Measurements from ENCODE around the gene MARK2.

The MARK2 gene

DNA sequence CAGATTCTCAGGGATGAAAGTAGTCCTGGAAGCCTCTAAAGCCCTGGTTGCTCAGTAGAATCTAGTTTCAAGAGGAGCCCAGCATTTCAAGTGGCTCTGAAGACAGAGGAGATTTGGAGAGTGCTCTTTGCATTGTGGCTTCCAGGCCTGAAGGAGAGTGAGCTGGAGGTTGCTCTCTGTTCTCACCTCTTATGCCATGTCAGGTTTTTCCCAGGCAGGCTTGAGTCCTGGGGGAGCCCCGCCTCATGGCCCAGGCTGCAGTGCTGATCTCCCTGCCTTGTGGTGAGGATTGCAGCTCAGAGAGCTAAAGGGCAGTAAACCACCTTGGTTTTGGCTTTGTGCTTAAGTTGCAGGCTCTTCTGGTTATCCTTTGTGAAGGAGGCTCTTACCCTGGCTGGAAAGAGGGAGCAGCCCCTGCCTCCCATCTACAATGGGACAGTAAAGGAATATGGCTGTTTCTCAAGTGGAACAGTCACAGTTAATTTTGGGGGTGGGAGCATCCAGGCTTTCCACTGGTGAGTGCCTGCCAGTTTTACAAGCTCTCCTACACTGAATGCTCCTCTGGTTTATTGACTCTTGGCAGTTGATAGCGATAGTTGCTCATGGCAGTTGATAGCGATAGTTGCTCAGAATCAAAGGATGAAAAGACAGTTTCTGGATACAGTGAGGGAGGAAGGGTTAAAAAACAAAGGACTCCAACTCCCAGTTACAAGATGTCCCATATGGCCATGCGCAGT, 45.5 kb downstream of the MARK2 start:
- no peak for DNase-seq

DNA sequence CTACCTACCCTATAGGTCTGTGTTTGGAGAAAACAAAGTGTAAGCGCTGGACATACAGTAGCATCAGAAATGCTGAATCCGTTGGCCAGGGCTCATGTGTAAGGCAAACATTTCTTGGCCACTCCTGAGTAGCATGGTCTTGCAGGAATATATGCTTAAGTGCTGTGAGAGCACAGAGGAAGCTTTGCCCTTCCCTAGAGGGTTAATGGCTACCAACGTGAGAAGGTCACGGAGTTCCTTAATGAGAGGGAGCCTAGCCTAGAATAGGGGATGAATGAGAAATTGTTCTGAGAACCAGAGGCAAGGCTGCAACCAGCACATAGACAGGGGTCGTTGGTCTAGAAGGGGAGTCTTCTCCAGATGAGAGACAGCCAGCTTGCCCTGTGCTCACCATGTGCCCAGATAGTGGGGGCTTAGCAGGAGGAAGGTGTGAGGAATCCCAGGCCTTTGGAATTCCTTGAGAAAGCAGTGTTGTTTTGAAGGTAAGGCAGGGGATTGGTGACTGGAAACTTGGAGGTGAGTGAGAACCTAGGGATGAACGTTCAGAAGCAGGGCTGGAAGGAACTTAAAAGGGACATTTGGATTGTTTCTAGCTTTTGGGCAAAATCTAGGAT, 48.6 kb downstream of the MARK2 start:
- DNase-seq = no peak

DNA sequence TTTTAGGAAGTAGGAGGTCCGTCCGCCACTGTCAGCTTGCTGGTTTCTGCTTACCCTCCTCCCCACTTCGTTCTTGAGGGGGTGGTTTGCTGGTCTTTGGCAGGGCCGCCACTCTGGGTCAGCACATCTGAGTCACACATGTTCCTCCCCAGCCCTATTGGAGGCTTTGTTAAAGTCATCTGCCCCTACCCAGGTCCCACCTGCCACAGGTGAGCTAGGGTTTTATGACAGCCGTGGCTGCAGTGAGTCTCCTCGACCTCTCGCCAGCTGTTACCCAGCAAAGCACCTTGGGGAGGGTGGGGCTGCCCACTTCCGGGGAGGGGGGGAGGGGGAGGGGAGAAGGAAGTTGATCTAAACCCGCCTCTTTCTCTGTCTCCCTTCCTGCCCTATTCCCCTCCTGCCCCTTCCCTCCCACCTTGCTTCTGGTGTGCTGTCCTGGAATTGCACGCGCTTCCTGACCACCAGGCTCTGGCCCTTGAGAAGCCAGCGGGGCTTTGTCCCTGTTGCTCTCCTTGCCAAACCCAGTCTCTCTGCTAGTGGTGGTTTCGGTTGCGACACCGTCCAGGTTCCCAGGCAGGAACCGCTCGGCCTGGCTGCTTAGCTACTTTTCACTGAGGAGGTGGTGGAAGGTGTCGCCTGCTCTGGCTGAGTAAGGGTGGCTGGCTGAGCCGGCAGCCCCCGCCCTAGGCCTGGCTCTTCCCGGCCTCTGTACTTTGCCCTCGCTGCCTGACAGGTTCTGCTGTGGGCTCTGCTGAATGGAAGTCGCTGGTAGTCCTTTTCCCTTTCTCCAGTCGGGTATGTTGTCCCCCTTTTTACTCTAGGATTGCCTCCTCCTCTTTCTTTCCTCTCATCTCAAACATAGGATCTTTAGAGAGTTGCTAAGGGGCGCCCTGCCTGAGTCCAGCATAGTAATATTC, 49.5 kb downstream of the MARK2 start:
- DNase-seq = peak; percentile 55 to 85 (median 66)

DNA sequence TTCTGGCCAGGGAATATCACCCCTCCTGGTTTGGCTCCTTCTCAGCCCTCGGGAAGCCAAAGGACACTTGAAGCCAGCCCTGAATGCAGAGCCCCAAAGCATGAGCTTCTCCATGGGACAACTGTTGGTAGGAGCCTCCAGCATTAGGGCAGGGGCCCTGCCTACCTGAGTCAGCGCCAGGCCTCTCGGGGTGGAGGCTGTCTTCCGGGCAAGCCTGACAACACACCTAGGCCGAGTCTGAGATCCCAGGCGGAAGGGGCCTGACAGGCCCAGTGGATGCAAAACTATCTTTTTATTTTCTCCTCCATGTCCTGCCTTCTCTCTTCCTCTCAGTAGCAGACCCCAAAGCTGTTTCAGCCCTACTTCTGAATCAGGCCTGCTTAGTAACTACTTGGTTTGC, 50.4 kb downstream of the MARK2 start:
- DNase-seq = no peak

DNA sequence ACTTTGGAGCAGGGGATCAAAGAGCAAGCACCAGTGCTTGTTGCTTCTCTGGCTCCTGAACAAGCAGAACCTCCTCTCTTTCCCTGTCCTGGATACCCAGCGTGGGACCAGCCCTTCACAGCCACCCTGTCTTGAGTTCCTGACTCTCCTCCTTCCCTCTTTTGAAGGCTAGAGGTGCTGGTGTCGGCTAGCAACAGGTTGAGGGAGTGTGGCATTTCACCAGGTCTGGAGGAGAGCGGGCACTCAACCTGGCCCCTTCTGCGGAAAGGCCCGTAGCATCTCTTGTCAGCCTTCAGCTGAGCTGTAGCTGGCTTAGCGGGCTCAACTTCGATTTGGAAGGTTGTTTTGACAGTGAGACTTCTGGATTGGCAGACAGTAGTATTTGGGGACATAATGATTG, 51.5 kb downstream of the MARK2 start:
- DNase-seq = no peak

DNA sequence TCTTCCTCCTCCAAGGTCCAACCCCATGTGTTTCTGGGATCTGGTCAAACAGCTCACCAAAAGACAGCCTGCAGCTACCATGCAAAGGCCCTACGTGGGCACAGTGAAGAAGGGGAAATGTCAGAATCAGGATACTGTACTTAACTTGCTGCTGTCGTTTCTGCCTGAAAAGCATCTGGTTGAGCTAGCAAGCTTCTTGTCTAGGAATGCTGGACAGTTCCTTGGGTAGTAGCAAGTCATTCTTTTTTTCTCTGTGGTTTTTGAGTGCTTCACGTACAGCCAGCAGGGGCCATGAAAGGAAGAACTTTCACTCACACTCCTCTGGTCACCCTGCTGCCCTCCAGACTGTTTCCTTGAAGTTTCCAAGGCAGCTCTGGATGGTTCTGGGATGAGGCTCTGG, 53.3 kb downstream of the MARK2 start:
- DNase-seq = peak in 1 of 5 donors; percentile 18

DNA sequence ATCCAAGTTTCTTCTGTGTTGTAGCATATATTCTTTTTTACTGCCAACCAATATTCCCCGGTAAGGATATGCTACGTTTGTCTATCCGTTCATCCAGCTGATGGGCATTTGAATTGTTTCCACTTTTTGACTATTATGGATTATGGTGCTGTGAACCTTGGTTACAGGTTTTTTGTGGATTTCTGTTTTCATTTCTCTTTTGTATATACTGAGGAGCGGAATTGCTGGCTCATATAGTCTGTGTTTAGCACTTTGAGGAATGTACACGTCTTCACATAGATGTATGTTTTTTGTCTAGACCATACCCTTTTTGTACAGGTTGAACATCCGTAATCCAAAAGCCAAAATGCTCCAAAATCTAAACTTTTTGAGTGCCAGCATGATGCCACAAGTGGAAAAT, 54.4 kb downstream of the MARK2 start:
- DNase-seq = no peak

DNA sequence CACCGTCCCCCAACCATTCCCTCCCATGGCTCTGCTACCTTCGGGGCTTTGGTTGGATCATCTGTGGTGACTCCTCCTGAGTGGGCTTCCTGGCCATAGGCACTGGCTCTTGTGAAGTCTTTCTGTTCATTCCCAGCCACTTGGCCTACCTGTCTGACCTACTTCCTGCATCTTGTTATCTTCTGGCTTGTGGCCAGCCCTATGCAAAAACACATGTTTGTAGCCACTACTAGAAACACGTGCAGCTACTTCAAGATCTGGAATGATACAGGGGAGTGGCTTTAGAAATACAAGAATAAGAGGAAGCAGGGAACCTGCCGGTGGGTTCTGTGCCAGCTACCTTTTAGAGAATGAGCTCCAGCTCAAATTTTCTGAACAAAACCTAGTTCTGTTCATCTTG, 57.2 kb downstream of the MARK2 start:
- no peak for DNase-seq

DNA sequence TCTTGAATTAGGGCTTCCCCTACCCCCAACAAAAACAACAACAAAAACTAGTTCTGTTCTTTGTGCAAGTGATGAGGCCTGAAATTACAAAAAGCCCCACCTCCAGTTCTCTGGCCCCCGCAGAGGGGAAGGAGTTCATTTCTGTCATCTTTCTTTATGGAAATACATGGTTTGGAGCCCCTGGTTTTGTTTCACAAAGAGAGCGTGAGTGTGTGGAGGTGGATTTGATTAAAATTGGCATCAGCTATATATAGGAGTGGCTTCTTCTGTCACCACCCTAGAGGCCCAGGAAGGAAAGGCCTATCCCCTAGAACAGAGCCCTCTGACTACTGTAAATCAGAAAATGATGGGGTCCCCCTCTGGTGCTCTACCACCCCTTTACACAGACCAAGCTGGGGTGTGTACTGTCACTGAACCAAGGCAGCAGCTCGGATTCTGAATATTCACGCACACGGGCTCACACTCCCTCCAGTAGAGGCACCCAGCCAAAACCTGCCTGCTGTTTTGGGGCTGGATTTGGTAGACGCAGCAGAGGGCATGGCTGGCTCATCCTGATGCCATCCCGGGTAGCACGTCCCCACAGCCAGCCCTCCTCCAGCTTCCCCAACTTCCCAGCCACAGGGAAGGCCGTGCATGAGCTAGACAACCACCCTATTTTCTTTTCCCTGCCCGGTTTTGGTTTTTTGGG, 58.7 kb downstream of the MARK2 start:
- no peak for DNase-seq

DNA sequence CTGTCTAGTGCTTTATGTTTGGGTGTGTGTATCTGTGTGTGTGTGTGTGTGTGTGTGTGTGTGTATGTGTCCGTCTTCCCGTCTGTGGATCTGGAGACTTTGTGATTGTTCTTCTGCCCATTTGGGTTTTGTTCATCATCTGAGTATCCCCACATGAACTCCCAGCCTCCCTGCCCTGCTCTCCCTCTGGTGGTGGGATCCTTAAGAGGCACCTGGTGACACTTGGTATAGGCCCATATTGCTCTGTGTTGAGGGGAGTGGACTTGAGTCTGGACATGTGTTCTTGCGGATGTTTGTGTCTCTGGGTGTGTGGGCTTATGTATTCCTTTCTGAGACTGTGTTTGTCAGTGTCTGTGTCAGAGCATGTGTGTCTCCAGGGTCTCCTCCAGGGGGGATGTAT, 62.8 kb downstream of the MARK2 start:
- DNase-seq = no peak

DNA sequence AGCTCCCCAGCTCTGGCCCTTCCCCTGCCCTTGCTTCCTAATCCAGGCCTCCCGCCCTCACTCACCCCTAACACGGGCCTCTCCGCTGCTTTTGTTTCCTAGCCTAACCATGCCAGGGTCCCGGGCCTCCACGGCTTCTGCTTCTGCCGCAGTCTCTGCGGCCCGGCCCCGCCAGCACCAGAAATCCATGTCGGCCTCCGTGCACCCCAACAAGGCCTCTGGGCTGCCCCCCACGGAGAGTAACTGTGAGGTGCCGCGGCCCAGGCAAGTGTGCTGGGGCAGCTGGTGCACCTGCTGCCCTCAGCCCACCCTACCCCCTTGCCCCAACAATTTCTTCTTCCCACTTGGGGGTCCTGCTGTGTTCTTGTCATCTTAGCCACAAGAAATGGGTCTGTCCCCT, 65.0 kb downstream of the MARK2 start:
- no peak for DNase-seq

DNA sequence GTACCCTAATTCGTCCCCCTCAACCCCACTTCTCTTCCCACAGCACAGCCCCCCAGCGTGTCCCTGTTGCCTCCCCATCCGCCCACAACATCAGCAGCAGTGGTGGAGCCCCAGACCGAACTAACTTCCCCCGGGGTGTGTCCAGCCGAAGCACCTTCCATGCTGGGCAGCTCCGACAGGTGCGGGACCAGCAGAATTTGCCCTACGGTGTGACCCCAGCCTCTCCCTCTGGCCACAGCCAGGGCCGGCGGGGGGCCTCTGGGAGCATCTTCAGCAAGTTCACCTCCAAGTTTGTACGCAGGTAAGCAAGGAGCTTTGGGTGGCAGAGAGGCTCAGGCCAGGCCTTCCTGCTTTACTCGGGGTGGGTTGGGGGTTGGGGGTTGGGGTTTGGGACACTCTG, 65.8 kb downstream of the MARK2 start:
- DNase-seq = no peak

DNA sequence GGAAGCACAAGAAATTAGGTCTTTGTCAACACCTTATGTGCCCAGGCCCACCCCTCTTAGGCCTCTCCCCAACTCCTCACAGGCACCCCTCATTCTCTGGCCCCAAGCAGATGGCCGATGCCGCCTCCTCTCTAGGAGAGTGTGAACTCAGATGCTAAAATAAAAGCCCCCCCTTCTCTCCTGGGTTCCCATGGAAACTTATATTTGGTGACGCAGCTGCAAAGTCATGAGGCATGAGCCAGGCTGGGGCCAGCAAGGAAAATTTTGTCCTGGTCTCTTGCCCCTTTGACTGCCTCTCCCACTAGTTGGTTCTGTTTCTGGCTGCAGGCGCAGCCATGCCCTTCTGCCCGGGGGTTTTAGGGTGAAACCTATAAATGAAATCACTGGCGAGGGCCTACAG, 66.3 kb downstream of the MARK2 start:
- no peak for DNase-seq

DNA sequence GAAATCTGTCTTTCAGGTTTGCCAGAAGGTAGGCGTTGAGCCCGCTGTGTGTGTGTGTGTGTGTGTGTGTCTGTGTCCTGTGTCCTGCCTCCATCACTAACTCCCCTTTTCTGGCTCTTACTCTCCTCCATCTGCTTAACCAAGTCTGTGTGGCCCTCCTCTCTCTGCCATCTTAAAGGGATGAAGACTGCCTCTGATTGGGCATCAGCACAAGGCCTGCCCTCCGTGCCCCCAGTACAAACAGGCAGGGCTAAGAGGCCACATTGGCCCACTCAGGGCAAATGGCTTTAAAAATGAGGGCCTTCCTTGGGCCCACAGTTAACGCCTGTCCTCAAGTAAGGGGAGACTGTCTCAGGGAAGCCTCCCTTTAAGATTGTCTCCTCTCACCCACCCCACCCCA, 67.2 kb downstream of the MARK2 start:
- no peak for DNase-seq

DNA sequence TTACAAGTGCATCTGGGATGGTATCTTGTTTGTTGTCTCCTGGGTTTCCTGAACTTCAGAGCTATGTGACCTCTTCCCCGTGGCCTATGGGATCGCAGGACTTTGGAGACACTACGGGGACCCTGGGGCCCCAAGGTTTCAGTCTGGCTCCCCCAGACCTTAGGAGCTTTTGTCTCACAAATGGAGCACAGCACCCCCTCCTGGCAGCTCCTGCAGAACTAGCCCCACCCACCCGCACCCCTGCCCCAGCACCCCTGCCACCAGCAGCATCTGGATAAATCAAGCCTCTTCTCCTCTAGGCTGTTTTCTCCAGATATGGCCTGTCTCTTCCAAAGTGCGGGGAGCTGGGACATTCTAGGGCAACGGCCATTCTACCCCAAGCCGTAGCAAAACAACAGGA, 67.7 kb downstream of the MARK2 start:
- peak in 4 of 5 donors; percentile 36 to 59 (median 48) for DNase-seq

DNA sequence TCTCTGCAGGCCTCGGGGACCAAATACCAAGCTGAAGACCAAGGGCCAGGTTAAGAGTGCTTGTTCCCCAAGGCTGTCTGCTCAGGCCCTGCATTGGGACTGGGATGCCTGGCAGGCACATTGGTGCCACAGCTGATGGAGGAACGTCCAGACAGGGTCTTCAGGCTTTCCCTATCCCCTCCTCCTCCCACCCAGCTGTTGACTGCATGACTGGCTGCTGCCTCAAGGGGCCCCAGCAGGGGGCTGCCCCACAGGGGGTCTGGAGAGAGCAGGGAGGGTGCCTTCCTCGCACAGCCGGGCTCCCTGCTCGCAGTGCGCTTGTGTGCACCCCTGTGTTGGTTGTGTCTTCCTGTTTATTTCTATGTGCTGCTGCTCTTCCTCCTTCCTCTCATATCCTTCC, 68.2 kb downstream of the MARK2 start:
- DNase-seq = no peak

DNA sequence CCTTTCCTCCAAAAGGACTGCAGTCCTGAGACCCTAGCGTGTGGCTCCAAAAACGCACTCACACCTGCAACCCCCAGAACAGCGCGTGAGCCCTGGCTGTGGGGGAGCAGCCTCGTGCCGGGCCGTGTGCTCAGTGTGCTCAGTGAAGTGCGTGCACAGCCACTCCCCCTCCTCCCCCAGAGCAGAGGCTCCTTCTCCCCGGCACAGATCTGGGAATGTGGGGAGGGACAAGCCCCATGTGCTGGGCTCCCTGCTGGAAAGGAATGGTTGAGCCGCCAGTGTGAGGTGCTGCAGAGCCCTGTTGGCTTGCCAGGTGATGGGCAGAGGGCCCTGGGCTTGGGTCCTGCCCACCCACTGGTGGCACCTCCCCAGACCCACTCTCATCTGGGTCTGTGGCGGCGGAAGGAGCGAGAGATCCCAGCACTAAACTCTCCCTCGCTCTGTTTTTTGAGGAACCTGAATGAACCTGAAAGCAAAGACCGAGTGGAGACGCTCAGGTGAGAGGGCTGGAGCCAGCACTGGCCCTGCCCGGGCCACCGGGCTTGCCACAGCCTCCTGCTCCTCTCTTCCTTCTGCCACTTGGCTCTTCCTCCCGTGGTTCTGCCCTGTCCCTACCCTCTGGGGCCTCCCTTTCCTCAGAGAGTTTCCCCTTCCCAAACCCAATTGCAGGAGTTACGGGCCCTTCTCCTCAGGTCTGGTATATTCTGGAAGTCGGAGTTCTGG, 69.1 kb downstream of the MARK2 start:
- no peak for DNase-seq

DNA sequence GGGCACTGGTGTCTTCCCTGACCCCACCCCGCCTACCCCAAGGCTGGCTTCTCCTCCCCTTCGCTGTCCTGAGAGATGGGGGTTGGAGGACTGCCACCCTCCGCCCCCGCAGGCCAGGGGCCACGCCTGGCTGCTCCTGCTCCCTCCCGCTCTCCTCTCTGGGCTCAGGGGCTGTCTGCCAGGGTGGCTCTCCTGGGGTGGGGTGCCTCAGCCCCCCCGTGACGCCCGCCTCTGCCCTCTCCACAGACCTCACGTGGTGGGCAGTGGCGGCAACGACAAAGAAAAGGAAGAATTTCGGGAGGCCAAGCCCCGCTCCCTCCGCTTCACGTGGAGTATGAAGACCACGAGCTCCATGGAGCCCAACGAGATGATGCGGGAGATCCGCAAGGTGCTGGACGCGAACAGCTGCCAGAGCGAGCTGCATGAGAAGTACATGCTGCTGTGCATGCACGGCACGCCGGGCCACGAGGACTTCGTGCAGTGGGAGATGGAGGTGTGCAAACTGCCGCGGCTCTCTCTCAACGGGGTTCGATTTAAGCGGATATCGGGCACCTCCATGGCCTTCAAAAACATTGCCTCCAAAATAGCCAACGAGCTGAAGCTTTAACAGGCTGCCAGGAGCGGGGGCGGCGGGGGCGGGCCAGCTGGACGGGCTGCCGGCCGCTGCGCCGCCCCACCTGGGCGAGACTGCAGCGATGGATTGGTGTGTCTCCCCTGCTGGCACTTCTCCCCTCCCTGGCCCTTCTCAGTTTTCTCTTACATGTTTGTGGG, 69.9 kb downstream of the MARK2 start:
- no peak for DNase-seq

DNA sequence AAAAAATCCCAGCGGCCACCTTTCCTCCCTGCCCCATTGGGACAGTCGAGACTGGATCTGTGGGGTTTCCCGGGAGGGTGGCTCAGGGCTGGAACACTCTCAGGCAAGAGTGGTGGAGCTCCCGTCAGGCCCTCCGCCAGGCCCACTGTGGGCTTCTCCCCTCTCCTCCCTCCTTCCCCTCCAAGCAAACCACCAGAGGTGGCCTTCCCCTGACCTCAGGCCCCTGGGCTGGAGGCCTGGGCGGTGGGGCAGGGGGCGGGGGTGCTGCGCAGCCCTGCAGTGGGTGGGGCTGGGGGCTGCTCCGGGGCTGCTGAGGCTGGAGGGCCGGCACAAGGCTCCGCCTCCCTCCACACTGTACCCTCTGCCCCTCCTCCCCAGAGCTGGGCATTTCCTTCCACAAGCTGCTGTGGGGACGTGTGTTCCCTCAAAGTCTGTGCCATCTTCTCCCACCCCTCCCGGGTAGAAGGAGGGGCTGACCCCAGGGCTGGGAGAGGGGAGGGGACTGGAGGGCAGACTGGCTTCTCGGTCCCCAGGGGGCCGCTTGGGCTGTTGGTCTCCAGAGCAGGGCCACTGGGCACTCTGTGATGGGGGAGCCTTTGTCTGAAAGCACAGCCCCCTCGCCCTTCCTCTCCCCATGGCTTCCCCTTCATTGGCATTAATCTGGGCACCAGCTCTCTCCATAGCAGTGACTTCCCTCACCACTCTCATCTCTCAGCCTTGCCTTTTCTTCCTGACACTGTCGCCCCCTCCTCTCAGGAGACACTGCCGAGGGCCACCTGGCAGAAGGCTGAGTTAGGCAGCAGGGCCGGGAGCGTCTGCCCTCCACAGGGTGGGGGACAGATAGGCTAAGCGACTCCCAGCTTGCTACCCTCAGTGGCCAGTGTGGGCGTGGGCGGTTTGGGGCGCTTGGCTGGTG, 70.9 kb downstream of the MARK2 start:
- no peak for DNase-seq

DNA sequence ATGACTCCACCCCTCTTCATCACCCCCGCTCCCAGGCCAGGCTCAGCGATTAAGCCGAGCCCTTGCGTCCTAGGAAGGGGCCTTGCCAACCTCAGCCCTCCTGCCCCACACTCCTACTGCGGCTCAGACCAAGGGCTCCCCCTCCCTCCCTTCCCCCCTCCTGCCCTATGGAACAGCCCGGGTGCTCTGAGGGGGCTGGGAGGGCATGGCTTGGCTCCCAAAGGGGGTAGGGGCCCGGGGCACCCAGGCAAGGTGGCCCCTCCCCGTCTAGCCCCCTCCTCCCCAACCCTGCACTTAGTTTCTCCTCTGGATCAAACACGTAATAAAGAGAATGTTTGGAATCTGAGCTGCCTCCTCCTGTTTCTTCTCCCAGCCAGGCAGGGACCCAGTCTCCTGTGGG, 71.8 kb downstream of the MARK2 start:
- no peak for DNase-seq

DNA sequence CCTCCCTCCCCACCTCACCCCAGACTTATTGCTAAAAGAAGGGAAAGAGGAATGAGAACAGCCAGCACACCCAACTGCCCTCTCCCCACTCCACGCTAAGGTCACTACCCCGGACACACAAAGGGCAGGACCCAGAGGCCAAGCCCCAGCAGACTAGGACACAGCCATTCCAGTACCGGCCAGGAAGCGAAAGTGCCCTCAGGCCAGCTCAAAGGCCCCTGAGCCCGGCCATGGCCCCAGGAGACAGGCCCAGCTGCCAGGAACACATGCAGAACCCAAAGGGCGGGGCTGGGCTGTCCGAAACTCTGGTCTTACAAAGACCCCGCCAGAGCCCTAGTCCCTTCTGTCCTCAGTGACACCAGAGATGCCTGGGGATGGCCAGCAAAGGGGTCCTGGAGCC, 72.5 kb downstream of the MARK2 start:
- no peak for DNase-seq
